ENCODE results near the gene EDC4. TPM values are rescaled to one million over a fixed set of nuclear protein-coding genes. Genes with fewer than 3 reads are reported as not detected.

The EDC4 gene
- total RNA-seq, 1 experiment from 2014 or later = 106 TPM

DNA sequence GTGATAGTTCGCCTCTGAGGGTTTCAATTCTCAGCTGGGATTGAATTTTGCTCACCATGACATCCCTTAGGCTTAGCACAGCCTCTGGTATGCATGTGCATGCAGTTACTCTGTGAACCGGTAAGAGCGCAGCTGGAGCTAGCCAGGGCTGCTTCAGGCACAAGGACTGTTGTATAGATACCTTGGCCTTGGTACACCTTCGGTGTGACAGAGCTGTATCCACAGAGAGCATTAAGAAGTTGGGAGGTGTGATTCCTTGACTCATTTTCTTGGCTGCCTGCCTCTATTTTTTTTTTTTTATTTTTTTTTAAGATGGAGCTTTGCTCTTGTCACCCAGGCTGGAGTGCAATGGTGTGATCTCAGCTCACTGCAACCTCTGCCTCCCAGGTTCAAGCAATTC lies 28.4 kb upstream of the EDC4 start:
- Histone ChIP-seq H2AFZ (ENCODE audit: low read length) (no peak overlapping the region), H3K9me3 (ENCODE audit: control insufficient read depth, low read depth, low read length) (no peaks in the 10 kb centered on the region), H3T11ph (ENCODE audit: low read length) (no peak overlapping the region), H4K5ac (ENCODE audit: insufficient read length, low read depth, low read length) (no peak overlapping the region), H3K79me2 (ENCODE audit: insufficient read depth, low read length) (peaks cover 15% of the 10 kb centered on the region; the same call in 1 of the 2 replicates), H3K18ac (ENCODE audit: insufficient read length, low read depth, low read length) (no peak overlapping the region), H2BK120ac (ENCODE audit: low read depth, low read length, poor library complexity, severe bottlenecking) (no peak overlapping the region), H2BK5ac (ENCODE audit: insufficient read length, low read length) (no peak overlapping the region), H3K27ac (ENCODE audit: insufficient read length, low read depth, low read length) (no peak overlapping the region), H2BK12ac (ENCODE audit: insufficient read length, low read depth, low read length) (no peak overlapping the region), H3K79me1 (ENCODE audit: insufficient read depth, low read depth, low read length, poor library complexity, severe bottlenecking) (no peaks in the 10 kb centered on the region), H3K4ac (ENCODE audit: low read depth, low read length) (no peak overlapping the region), H4K20me1 (ENCODE audit: control insufficient read depth, insufficient read depth, insufficient read length) (no peaks in the 10 kb centered on the region), H2AK5ac (ENCODE audit: insufficient read length, low read length) (no peak overlapping the region), H3K56ac (ENCODE audit: insufficient read length, low read depth, low read length) (no peak overlapping the region), H3K9ac (ENCODE audit: extremely low read depth, insufficient read length, low read length) (no peak overlapping the region), H4K91ac (ENCODE audit: insufficient read length, low read depth, low read length) (no peak overlapping the region), H2BK20ac (ENCODE audit: low read depth, low read length, poor library complexity, severe bottlenecking) (no peak overlapping the region), H3K23ac (ENCODE audit: insufficient read length, low read depth, low read length) (no peak overlapping the region), H4K8ac (replicated peaks; ENCODE audit: insufficient read length, low read depth, low read length) (no peak overlapping the region), H3K4me2 (ENCODE audit: insufficient read depth, insufficient read length, low read length) (peak overlapping the region; percentile 7), H3K14ac (ENCODE audit: insufficient read depth, low read length) (no peak overlapping the region), H3K23me2 (ENCODE audit: insufficient read length, low read depth, low read length, poor library complexity, severe bottlenecking) (peaks cover 14% of the 10 kb centered on the region), H2BK15ac (ENCODE audit: low read depth, low read length) (no peak overlapping the region), H3K27me3 (ENCODE audit: insufficient read depth, low read length) (no peaks in the 10 kb centered on the region), H3K4me1 (ENCODE audit: insufficient read depth, low read length) (peaks cover 10% of the 10 kb centered on the region; the same call in 1 of the 2 replicates)
- Mint-ChIP-seq H3K36me3 (ENCODE audit: insufficient read depth in 1 of 3, low read depth in 3 of 3) (peaks cover 5 to 16% (median 8%) of the 10 kb centered on the region in 3 experiments), H3K9me3 (peaks cover 0 to 2% of the 10 kb centered on the region in 2 experiments; a peak in 1 of 5 replicates), H3K4me3 (peak overlapping the region; percentile 90 to 92; a peak in 4 of 5 replicates), H3K27me3 (ENCODE audit: low read depth) (no peaks in the 10 kb centered on the region), H3K4me1 (peaks cover 46 to 53% of the 10 kb centered on the region in 2 experiments), H3K27ac (no peak overlapping the region)
- TF ChIP-seq, protein P1, sequence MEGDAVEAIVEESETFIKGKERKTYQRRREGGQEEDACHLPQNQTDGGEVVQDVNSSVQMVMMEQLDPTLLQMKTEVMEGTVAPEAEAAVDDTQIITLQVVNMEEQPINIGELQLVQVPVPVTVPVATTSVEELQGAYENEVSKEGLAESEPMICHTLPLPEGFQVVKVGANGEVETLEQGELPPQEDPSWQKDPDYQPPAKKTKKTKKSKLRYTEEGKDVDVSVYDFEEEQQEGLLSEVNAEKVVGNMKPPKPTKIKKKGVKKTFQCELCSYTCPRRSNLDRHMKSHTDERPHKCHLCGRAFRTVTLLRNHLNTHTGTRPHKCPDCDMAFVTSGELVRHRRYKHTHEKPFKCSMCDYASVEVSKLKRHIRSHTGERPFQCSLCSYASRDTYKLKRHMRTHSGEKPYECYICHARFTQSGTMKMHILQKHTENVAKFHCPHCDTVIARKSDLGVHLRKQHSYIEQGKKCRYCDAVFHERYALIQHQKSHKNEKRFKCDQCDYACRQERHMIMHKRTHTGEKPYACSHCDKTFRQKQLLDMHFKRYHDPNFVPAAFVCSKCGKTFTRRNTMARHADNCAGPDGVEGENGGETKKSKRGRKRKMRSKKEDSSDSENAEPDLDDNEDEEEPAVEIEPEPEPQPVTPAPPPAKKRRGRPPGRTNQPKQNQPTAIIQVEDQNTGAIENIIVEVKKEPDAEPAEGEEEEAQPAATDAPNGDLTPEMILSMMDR (conservative IDR thresholded peaks at IDR 0.05) = 0 out of 3 replicates have a peak, but pooled peaks have one; percentile 8
- no CpG with 5 or more reads among the region's 4 CpGs for WGBS (ENCODE audit: extremely low coverage, insufficient read length, low lambda C conversion rate)
- no peak for DNase-seq

All from H9 (cell line).